Brain pericyte (primary cell): ENCODE results near the gene P2RX5.
"Not testable (repeated sequence)": the region's sequence is repeated elsewhere in the genome, so short reads cannot be mapped to it uniquely, and the experiment has no call there.

ENCODE experiments used
- DNase-seq: peaks from one replicate; pipeline ENCODE4 v3.0.0-alpha.2; 2012; ENCODE audit warnings: low read depth, low spot score

Gene P2RX5

DNA sequence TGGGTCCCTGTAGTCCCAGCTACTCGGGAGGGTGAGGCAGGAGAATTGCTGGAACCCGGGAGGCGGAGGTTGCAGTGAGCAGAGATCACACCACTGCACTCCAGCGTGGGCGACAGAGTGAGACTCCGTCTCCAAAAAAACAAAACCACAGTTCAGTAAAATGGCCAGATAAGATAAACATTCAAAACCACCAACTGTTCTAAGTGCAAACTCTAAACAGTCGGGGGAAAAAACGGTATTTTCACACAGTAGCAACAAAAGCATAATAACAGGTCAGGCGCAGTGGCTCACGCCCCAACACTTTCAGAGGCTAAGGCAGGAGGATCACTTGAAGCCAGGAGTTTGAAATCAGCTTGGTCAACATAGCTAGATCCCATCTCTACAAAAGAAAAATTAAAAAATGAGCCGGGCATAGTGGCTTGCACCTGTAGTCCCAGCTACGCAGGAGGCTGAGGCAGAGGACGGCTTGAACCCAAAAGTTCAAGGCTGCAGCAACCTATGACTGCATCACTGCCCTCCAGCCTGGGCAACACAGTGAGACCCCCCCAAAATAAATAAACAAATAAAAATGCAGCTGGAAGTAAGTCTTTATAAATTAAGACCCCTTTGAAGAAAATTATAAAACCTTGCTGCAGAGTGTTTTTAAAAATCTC is 17.0 kb upstream of the P2RX5 start:
- DNase-seq: no peak

DNA sequence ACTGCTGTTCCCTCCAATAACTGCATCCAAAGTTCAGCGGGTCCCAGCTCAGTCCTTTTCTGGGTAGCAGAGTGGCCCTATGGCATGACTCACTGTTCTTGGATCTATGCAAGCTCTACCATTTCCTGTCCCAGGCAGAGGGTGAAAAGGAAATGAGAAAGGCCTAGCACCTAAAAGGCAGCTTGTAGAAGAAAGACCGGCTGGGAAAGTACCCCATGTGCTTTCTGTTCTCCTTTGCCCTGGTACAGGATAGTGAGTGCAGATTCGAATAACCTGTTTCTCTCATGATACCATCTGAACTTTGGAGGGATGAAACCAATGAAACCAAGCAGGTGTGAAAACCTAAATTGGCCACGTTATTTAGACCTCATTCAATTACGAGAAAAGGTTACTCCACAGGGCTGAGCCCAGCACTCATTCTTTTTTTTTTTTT is 15.0 kb upstream of the P2RX5 start:
- no peak for DNase-seq

DNA sequence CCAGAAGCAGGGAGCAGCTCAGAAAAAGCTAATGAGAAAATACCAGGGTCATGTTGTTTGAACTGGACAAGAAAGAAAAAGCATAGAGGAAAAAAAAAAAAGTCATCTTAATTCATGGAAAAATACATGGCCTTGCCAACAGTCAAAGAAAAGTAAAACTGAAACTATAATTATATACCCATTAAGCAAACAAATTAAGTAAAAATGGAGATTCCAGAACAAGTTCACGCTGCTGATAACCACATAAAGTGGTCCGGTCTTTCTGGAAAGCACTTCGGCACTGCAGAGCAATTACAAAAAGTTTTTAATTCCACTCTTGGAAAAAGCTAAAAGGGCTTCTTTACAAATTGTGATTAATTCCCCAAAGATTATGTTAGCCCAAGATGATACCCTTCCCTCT is 12.4 kb upstream of the P2RX5 start:
- DNase-seq: no peak

DNA sequence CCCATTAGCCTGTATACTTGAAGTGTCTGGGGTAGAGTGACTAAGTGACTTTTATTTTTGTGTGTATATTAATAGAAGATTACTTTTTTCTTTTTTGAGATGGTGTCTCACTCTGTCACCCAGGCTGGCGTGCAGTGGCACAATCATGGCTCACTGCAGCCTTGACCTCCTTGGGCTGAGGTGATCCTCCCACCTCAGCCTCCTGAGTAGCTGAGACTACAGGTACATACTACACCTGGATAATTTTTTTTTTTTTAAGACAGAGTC is 9.7 kb upstream of the P2RX5 start:
- not testable (repeated sequence) for DNase-seq

DNA sequence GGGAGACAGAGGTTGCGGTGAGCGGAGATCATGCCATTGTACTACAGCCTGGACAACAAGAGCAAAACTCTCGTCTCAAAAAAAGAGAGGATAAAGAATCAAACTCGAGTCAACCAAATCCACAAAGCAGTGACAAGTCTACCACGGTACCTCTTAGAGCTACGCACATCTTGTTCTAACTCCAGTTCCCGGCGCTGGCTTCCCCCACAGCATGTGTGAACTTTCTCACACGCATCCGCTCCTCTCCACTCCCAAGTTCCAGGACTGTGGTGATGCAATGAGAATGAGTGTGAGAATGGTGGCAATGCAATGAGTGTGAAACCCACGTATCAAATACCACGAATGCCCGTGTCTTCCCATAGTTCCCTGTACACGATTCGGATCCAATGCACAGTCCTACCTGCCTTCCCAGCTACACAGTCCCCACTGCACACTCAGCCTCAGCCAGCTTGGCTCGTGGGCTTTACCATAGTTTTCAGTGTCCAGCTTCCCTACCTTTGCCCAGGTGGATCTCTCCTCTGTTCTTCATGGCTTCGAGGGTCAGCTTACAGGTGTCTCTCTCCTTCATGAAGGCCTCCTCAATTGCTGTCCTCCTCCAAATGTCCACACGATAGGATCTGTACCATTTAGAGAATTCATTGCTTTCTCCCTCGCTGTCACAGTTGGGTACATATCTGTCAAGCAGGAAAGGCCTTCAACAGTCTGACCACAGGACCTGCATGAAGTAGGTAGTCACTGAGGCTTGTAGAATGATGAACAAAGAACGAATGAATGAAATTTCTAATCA is 9.2 kb upstream of the P2RX5 start:
- no peak for DNase-seq

DNA sequence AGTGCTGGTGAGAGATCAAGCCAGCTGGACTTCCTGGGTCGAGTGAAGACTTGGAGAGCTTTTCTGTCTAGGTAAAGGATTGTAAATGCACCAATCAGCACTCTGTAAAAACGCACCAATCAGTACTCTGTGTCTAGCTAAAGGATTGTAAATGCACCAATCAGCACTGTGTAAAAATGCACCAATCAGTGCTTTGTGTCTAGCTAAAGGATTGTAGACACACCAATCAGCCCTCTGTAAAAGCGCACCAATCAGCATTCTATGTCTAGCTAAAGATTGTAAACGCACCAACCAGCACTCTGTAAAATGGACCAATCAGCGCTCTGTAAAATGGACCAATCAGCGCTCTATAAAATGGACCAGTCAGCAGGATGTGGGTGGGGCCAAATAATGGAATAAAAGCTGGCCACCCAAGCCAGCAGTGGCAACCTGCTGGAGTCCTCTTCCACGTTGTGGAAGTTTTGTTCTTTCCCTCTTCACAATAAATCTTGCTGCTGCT is 6.1 kb upstream of the P2RX5 start:
- DNase-seq: not testable (repeated sequence)

DNA sequence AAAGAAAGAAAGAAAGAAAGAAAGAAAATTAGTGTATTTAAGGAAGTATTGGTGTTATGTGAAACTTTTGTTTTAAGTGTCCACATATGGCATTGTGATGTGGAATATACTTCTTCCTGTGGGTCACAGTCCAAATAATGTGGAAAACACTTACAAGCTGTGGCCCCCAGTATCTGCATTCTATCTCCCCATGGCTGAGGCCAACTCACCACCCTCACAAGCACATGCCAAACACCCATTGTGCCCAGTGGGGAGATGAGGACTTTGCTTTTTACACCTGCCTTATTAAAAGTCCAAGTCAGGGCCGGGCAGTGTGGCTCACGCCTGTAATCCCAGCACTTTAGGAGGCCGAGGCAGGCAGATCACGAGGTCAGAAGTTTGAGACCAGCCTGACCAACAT is 4.0 kb upstream of the P2RX5 start:
- no peak for DNase-seq

DNA sequence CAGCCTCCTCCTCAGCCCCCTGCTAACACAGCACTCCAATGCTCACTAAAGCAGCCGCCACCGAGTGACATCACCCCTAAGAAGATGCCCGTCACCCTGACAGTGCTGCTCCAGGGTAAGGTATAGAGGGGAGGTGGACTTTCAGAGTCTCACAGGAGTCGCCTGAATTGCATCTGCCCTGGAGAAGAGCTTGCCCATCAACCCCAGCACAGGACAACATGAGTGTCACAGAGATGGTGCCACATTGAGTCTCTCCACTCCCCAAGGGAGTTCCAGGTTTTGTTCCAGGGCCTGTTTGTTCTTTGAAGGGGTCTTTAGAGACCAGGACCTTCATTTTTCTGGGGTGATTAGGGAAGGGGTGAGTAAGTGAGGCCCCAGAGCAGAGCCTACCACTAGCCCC is 2.2 kb upstream of the P2RX5 start:
- DNase-seq: no peak

DNA sequence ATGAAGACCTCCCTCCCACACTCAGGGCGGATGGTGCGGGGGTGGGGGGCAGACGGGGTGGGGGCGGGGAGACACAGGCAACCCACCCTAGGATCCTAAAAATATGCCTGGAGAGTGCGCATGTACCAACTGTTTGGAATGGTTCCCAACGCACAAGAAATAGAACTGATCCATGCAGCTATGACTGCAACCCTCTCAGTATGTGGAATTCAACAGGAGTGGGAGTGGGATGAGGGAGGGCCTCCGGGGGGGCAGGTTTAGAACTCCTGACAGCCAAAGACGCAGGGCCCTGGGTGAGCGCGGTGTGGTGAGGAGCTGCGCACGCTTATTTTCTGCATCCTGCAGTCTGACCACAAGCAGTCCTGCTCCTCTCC is 1.1 kb upstream of the P2RX5 start:
- DNase-seq: no peak

DNA sequence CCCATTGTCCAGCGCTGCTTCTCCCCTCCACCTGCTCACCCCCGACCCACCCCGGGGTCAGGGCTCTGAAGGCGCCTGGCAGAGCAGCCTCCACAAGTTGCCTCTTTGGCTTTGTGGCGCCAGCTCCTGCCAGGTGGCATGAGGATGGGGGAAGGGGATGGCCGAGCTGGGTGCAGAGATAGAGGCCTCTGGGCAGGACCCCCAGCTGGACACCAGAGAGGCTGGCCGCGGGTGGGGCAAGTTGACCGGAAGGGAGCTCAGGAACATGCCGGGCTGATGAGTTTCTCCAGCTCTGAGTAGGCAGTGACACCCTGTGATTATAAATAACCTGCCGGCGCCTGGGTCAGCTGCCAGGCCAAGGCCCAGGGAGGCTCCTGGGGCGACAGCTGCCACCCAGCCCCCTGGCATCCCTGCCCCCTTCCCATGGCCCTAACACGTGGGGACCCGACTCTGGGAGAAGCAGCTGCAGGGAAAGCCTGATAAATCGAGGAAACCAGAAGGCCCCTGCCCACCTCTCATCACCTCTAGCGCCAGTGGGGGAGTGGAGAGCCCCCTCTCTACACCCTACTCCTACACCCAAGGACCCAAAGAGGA is 729 bp downstream of the P2RX5 start:
- no peak for DNase-seq

DNA sequence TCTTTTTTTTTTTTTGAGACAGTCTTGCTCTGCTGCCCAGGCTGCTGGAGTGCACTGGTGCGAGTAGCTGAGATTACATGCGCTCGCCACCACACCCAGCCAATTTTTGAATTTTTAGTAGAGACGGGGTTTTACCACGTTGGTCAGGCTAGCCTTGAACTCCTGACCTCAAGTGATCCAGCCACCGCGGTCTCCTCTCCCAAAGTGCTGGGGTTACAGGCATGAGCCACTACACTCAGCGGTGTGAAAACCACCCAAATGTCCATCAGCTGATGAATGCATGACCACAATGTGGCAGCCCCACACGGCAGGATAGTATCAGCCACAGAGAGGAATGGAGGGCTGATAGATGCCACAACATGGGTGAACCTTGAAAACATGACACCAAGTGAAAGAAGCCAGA is 2.1 kb downstream of the P2RX5 start:
- no peak for DNase-seq

DNA sequence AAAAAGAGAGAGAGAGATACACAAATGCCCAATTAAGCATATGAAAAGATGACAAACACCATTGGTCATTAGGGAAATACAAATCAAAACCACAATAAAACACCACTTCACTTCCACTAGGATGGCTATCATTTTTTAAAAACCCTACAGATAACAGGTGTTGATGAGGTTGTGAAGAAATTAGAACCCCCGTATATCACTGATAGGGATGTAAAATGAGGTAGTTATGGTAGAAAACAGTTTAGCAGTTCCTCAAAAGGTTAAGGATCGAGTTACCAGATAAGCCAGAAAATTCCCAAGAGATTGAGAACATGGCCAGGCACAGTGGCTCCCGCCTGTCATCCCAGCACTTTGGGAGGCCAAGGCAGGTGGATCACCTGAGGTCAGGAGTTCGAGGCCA is 2.8 kb downstream of the P2RX5 start:
- DNase-seq: no peak

DNA sequence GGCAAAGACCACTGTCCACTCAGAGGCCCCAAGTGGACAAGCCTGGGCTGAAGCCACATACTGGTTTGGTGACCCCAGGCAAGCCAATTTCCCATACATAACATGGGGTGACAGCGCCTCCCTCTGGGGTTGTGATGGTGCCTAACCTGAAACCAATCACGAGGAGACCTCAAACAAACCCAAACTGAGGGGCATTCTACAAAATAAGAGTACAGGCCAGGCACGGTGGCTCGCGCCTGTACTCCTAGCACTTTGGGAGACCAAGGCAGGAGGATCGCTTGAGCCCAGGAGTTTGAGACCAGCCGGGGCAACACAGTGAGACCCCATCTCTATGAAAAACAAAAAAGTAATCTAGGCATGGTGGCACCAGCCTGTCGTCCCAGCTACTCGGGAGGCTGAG is 3.6 kb downstream of the P2RX5 start:
- DNase-seq: no peak

DNA sequence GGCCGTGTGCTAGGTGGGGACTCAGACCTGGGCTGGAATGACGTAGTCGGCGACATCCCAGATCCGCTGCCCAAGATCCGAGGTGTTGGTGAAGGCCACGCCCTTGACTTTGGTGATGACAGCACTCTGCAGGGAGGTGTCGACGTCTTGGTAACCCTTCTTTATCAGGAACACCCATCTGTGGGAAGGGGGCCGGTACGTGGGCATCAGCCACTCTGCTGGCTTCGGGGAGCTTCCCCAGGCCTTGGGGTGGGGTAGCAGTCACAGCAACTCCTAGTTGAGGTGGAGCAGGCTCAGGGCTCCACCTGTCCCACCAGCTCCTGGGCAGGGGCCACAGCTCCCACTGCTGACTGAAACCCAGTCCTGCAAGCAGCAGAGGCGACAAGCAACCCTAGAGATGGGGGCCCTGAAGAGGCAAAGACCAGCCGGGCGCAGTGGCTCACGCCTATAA is 4.3 kb downstream of the P2RX5 start:
- DNase-seq: no peak

DNA sequence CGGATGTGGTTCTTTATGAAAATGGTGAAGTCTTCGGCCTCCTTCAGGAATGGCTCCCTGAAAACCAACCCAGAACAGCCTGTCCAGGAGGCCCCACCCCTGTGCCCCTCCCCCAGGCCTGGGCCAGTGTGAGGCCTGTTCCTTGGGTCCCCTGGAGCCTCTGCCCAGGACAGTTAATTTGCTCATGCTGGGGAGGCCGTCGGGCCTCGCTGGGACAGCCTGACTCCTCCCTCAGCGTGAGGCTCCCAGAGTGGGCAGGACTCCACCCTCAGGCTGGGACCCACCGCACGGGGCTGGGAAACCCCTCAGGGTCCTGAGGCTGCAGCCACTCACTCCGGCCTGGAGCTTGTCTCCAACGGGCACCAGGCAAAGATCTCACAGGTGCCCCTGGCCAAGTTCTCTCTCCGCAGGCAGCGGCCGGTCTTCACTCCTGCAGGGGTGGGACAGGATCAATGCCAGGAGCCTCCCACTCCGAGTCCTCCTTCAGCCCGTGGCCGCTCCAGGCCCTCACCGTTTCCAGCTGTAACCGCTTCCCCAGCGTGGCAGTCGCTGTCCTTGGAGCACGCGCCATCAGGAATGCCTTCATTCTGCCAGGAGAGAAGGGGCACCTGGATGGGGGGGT is 5.8 kb downstream of the P2RX5 start:
- DNase-seq: no peak

DNA sequence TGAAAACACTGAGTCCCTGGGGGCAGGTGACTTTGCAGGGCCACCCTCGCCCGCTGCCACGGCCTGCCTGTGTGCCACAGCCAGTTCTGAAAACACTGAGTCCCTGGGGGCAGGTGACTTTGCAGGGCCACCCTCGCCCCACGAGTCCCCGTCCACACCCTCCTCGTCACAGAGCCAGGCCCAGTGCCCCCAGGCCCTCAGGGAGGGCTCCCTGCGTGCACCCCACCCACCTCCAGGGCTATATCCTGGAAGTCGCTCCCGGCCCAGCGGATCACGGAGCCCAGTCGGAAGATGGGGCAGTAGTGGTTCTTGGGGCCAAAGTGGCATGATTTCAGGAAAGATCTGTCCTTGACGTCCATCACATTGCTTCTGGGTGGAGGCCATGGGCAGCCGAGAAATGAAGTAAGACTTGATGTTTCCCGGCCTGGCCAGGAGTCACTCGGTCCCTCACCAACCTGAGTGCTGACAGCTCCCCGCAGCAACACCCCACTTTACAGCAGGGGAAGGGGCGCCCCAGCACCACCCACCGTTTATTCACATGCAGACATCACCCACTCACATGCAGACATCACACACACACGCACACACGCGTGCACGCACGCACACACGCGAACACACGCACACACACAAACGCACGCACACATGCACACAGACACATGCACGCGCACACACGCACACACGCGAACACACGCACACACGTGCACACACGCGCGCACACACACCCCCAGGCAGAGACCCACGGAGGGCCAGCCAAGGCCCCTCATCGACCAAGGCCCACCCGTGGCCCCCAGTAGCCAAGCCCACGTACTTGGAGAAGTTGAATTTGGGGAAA is 6.5 kb downstream of the P2RX5 start:
- DNase-seq: no peak

DNA sequence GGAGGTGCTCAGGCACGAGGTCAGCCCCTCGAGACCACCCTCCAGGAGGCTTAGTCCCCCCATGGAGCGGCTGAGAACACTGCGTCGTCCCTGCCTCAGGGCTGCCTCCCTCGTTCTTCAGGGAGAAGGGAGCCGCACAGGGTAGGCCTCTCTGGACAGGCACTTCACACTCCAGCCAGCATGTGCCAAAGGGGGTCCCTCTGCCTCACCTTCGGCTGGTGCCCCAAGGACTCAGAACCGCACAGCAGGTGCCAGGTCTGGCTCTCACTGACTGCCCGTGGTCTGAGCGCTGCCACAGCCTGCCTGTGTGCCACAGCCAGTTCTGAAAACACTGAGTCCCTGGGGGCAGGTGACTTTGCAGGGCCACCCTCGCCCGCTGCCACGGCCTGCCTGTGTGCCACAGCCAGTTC is 7.1 kb downstream of the P2RX5 start:
- no peak for DNase-seq

DNA sequence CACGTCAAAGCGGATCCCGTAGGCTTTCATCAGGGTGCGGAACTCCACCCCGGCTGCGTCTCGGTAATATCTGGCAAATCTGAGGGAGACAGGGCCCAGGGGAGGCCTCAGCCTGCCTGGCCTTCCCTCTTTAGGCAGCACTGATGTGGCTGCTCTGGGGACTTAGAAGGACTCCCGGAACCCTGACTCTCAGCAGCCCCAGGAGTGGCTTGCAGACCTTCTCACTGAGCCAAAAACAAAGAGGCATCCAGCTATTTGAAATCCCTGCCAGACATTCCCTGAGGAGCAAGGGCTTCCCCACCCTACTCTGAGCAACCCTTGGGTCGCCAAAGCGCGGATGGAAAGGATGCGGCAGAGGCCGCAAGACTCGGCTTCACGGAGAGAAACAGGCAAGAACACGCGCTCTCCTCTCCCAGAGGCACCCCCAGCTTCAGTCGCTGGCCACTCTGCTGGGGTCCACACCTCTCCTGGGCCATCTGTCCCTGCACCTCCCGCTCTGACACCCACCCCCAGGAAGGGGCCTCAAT is 7.9 kb downstream of the P2RX5 start:
- DNase-seq: no peak

DNA sequence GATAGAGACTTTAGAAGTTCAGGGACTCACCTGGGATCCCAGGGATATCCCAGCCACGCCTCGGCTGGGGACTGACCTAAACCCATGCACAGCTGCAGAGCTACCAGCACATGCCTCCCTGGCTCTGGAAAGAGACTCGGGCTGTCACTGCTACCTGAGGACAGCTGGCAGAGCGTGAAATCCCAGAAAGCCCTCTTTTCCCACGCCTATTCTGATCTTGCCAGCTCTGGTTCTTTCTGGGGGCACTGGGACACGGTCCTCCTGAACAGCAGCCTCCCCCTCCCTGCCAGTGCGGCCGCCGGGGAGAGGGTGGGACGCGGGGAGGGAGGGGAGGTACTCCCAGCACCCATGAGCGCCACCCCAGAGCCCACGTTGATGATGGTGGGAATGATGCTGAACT is 10.8 kb downstream of the P2RX5 start:
- no peak for DNase-seq

DNA sequence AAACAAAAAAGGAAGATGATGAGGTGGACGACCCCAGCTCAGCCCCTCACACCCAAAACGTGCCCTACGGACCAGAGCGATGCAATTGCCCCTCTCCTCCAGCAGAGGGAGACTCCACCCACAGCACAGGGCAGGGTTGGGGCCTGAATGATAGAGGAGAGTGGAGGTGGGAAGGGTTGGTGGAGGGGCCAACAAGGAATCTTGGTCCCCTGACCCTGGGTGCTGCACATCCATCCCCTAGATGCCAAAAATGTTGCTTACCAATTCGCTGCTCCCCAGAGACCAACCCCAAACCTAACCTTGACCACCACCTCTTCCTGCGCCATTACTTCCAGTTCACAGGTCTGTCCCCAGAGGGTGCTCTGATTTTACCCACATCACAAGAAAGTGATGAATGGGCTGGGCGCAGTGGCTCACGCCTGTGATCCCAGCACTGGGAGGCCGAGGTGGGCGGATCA is 12.9 kb downstream of the P2RX5 start:
- no peak for DNase-seq

DNA sequence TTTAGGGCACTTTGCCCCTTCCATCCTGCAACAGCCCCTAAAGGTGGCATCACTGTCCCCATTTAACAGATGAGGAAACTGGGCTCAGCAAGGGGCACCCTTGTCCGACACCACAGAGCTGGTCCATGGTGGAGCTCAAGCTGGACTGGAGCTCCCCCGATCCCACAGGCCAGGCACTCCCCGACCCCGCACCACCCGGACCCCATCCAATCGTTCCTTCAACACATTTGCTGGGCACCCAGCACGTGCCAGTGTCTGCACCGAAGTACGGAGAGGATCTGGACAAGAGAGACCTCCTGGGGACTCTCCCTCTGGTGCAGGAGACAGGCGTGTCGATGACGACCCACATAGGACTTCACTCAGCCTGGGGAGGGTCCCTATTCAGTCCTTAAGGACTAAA is 13.9 kb downstream of the P2RX5 start:
- no peak for DNase-seq
